ENCODE measurements around the gene DEAF1. TPM values are rescaled to one million over a fixed set of nuclear protein-coding genes. Genes with fewer than 3 reads are reported as not detected.

Gene DEAF1
- polyA plus RNA-seq, 1 donor (not counting 4 experiments of a cell fraction or from before 2014, with no cell fraction given) = 8.1 TPM

GRCh38 chr11:628056-628455, 67.0 kb downstream of the DEAF1 start:
- Histone ChIP-seq H3K4me3 (ENCODE audit: control insufficient read depth in 2 of 3, extremely low read depth in 1 of 3, insufficient read depth in 2 of 3, low read depth in 1 of 3, low read length in 3 of 3) (no peak overlapping the region), H3K4me2 (ENCODE audit: control insufficient read depth, extremely low read depth, insufficient read depth, low read depth, low read length) (no peak overlapping the region), H2AFZ (ENCODE audit: control insufficient read depth, low read length) (no peak overlapping the region), H3K27me3 (ENCODE audit: control insufficient read depth, extremely low read depth, insufficient read depth, low read length) (no peaks in the 10 kb centered on the region), H3K27ac (ENCODE audit: control insufficient read depth, insufficient read depth, low read length) (no peak overlapping the region), H4K20me1 (ENCODE audit: control insufficient read depth, extremely low read depth, insufficient read depth, low read length) (no peaks in the 10 kb centered on the region), H3K79me2 (ENCODE audit: control insufficient read depth, insufficient read depth, low read length) (no peaks in the 10 kb centered on the region), H3K9me1 (ENCODE audit: control insufficient read depth, extremely low read depth, insufficient read depth, low read length) (no peaks in the 10 kb centered on the region), H3K9ac (ENCODE audit: control insufficient read depth, extremely low read depth, insufficient read depth, low read length) (no peak overlapping the region), H3K36me3 (ENCODE audit: control insufficient read depth in 2 of 2, extremely low read depth in 1 of 2, insufficient read depth in 2 of 2, low read length in 2 of 2) (peaks cover 0 to 3% of the 10 kb centered on the region in 2 experiments), H3K4me1 (ENCODE audit: control insufficient read depth, extremely low read depth, insufficient read depth, low read length) (no peaks in the 10 kb centered on the region), H3K9me3 (ENCODE audit: control insufficient read depth, low read depth, low read length) (no peaks in the 10 kb centered on the region)
- no peak for DNase-seq (ENCODE audit: low read depth, low spot score)
- no peak for FAIRE-seq
- dilution Hi-C loops (cut with MboI; ENCODE audit: extremely low pct_ligation_motif_present, low sequenced_read_pairs) = no loop called here
- TF ChIP-seq EZH2 (IDR thresholded peaks at IDR 0.05; ENCODE audit: low read length) = no peak
- TF ChIP-seq CTCF (optimal IDR thresholded peaks at IDR 0.05 in 1 of 3, IDR thresholded peaks at IDR 0.05 in 1 of 3, conservative IDR thresholded peaks at IDR 0.05 in 1 of 3; ENCODE audit: extremely low read depth in 1 of 3, insufficient read depth in 2 of 3, low read length in 3 of 3) = no peak

- H4K20me1 ChIP-seq (ENCODE audit: control insufficient read depth, extremely low read depth, insufficient read depth, low read length) = no peaks in the 10 kb centered on the region
- dilution Hi-C loops (cut with MboI; ENCODE audit: extremely low pct_ligation_motif_present, low sequenced_read_pairs) = no loop called here
- no peaks in the 10 kb centered on the region for H3K27me3 ChIP-seq (ENCODE audit: control insufficient read depth, extremely low read depth, insufficient read depth, low read length)
- no peaks in the 10 kb centered on the region for H3K4me1 ChIP-seq (ENCODE audit: control insufficient read depth, extremely low read depth, insufficient read depth, low read length)
- H3K27ac ChIP-seq (ENCODE audit: control insufficient read depth, insufficient read depth, low read length) = no peak overlapping the region
- no peaks in the 10 kb centered on the region for H3K9me1 ChIP-seq (ENCODE audit: control insufficient read depth, extremely low read depth, insufficient read depth, low read length)
- H2AFZ ChIP-seq (ENCODE audit: control insufficient read depth, low read length) = no peak overlapping the region
- H3K79me2 ChIP-seq (ENCODE audit: control insufficient read depth, insufficient read depth, low read length) = no peaks in the 10 kb centered on the region
- DNase-seq (ENCODE audit: low read depth, low spot score) = no peak
- H3K4me3 ChIP-seq (ENCODE audit: control insufficient read depth in 2 of 3, extremely low read depth in 1 of 3, insufficient read depth in 2 of 3, low read depth in 1 of 3, low read length in 3 of 3) = no peak overlapping the region
- no peak overlapping the region for H3K4me2 ChIP-seq (ENCODE audit: control insufficient read depth, extremely low read depth, insufficient read depth, low read depth, low read length)
- no peaks in the 10 kb centered on the region for H3K9me3 ChIP-seq (ENCODE audit: control insufficient read depth, low read depth, low read length)
- no peaks in the 10 kb centered on the region for H3K36me3 ChIP-seq (ENCODE audit: control insufficient read depth in 2 of 2, extremely low read depth in 1 of 2, insufficient read depth in 2 of 2, low read length in 2 of 2)
- TF ChIP-seq EZH2 (IDR thresholded peaks at IDR 0.05; ENCODE audit: low read length) (no peak), CTCF (optimal IDR thresholded peaks at IDR 0.05 in 1 of 3, IDR thresholded peaks at IDR 0.05 in 1 of 3, conservative IDR thresholded peaks at IDR 0.05 in 1 of 3; ENCODE audit: extremely low read depth in 1 of 3, insufficient read depth in 2 of 3, low read length in 3 of 3) (no peak)
- no peak for FAIRE-seq
- no peak overlapping the region for H3K9ac ChIP-seq (ENCODE audit: control insufficient read depth, extremely low read depth, insufficient read depth, low read length)
Observed at GRCh38 chr11:627308-627576, 67.8 kb downstream of the DEAF1 start.

Measured in keratinocyte (primary cell).